ACHN (cell line): ENCODE measurements around the gene JARID2.
A peak's percentile ranks its signal among the peaks of the same experiment; 100 is the strongest.

Source experiments
- DNase-seq: peaks from one replicate; pipeline ENCODE4 v3.0.0-alpha.2; 2015
- in situ Hi-C: cut with HindIII; loops from 2 replicates; pipeline ENCODE4 v1.10.0; 2017; ENCODE audit warnings: low sequenced_read_pairs, low pct_ligation_motif_present, low pct_unique_long_range_greater_than_20kb

The JARID2 gene

GRCh38 chr6:15301179-15302006 is 55.5 kb downstream of the JARID2 start:
- no peak for DNase-seq

GRCh38 chr6:15303162-15303919 is 57.5 kb downstream of the JARID2 start:
- in situ Hi-C loops, result no loop called here
- DNase-seq, result no peak

More at GRCh38 chr6:15301179-15302006, 55.5 kb downstream of the JARID2 start:
- in situ Hi-C loops, result no loop called here

GRCh38 chr6:15303920-15304291 is 58.0 kb downstream of the JARID2 start:
- no peak for DNase-seq
- in situ Hi-C loops, result no loop called here

- no peak for DNase-seq
These were observed 58.6 kb downstream of the JARID2 start for GRCh38 chr6:15304337-15305042.

GRCh38 chr6:15305496-15305895 is 59.6 kb downstream of the JARID2 start:
- in situ Hi-C loops, result no loop called here

More at GRCh38 chr6:15304337-15305042, 58.6 kb downstream of the JARID2 start:
- in situ Hi-C loops, result no loop called here

GRCh38 chr6:15305909-15306308 is 60.0 kb downstream of the JARID2 start:
- DNase-seq, result no peak
- in situ Hi-C loops, result no loop called here

More at GRCh38 chr6:15305496-15305895, 59.6 kb downstream of the JARID2 start:
- no peak for DNase-seq

- in situ Hi-C loops, result no loop called here
- no peak for DNase-seq
These were observed 62.8 kb downstream of the JARID2 start for GRCh38 chr6:15308435-15309213.

GRCh38 chr6:15309611-15310283 is 63.9 kb downstream of the JARID2 start:
- DNase-seq, result no peak

GRCh38 chr6:15310680-15311079 is 64.8 kb downstream of the JARID2 start:
- DNase-seq, result no peak
- in situ Hi-C loops, result no loop called here

More at GRCh38 chr6:15309611-15310283, 63.9 kb downstream of the JARID2 start:
- in situ Hi-C loops, result no loop called here

GRCh38 chr6:15312500-15312899 is 66.6 kb downstream of the JARID2 start:
- in situ Hi-C loops, result no loop called here
- peak; percentile 34 for DNase-seq

GRCh38 chr6:15313367-15313766 is 67.5 kb downstream of the JARID2 start:
- no peak for DNase-seq
- in situ Hi-C loops, result no loop called here

GRCh38 chr6:15316754-15317153 is 70.9 kb downstream of the JARID2 start:
- in situ Hi-C loops, result no loop called here
- no peak for DNase-seq

GRCh38 chr6:15317251-15317650 is 71.4 kb downstream of the JARID2 start:
- no peak for DNase-seq
- in situ Hi-C loops, result no loop called here

GRCh38 chr6:15317934-15318902 is 72.3 kb downstream of the JARID2 start:
- no peak for DNase-seq
- in situ Hi-C loops, result no loop called here

- in situ Hi-C loops, result no loop called here
- no peak for DNase-seq
These were observed 73.8 kb downstream of the JARID2 start for GRCh38 chr6:15319677-15320076.

- in situ Hi-C loops, result no loop called here
- no peak for DNase-seq
These were observed 74.8 kb downstream of the JARID2 start for GRCh38 chr6:15320693-15321092.

GRCh38 chr6:15322184-15322583 is 76.3 kb downstream of the JARID2 start:
- DNase-seq, result no peak
- in situ Hi-C loops, result no loop called here
